ENCODE data around the gene R3HCC1L.
A peak's percentile ranks its signal among the peaks of the same experiment; 100 is the strongest.

Gene R3HCC1L

DNA sequence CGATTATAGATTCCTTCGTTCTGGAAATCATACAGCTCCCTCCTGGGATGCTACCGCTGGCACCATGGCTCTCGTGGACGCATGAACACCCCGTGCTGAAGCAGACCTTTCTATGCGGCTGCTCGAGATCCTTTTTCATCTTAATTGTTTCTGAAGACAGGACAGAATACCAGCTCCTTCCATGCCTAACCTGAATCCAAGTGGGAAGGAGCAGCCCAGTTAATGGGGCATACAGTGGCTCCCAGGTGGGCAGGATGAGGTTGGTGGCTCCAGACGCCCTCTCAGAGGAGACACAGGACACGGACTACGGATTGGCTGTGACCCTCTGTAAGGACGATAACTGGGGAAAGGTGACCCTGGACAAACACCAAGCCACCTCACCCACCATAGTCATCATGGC is 152.0 kb downstream of the R3HCC1L start:
- TF ChIP-seq, protein P1, sequence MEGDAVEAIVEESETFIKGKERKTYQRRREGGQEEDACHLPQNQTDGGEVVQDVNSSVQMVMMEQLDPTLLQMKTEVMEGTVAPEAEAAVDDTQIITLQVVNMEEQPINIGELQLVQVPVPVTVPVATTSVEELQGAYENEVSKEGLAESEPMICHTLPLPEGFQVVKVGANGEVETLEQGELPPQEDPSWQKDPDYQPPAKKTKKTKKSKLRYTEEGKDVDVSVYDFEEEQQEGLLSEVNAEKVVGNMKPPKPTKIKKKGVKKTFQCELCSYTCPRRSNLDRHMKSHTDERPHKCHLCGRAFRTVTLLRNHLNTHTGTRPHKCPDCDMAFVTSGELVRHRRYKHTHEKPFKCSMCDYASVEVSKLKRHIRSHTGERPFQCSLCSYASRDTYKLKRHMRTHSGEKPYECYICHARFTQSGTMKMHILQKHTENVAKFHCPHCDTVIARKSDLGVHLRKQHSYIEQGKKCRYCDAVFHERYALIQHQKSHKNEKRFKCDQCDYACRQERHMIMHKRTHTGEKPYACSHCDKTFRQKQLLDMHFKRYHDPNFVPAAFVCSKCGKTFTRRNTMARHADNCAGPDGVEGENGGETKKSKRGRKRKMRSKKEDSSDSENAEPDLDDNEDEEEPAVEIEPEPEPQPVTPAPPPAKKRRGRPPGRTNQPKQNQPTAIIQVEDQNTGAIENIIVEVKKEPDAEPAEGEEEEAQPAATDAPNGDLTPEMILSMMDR (conservative IDR thresholded peaks at IDR 0.05; ENCODE audit: control insufficient read depth, insufficient read depth, low read depth, low read length), result no peak
- DNase-seq (ENCODE audit: low read depth), result no peak
- H3K4me3 ChIP-seq (ENCODE audit: control insufficient read depth, low read depth, low read length), result no peak overlapping the region

DNA sequence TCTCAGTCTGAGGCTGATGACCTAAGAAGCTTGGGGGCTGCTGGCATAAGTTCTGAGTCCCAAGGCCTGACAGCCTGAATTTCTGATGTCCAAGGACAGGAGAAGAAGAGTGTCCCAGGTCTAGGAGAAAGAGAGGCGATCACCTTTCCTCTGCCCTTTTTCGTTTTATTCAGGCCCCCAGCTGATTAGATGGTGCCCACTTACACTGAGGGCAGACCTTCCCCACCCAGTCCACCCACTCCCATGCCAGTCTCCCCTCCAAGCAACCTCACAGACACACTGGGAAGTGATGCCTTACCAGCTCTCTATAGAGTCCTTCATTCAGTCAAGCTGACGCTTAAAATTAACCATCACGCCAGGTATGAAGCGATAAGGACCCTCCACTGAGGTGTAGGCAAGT is 152.9 kb downstream of the R3HCC1L start:
- TF ChIP-seq, protein P1 (conservative IDR thresholded peaks at IDR 0.05; ENCODE audit: control insufficient read depth, insufficient read depth, low read depth, low read length), result no peak
- no peak overlapping the region for H3K4me3 ChIP-seq (ENCODE audit: control insufficient read depth, low read depth, low read length)
- DNase-seq (ENCODE audit: low read depth), result no peak

- no peak overlapping the region for H3K4me3 ChIP-seq (ENCODE audit: control insufficient read depth, low read depth, low read length)
- TF ChIP-seq, protein P1 (conservative IDR thresholded peaks at IDR 0.05; ENCODE audit: control insufficient read depth, insufficient read depth, low read depth, low read length), result no peak
- DNase-seq (ENCODE audit: low read depth), result no peak
These were observed 155.3 kb downstream of the R3HCC1L start for GRCh38 chr10:98289802-98290209.

GRCh38 chr10:98292971-98293370 is 158.5 kb downstream of the R3HCC1L start:
- TF ChIP-seq, protein P1 (conservative IDR thresholded peaks at IDR 0.05; ENCODE audit: control insufficient read depth, insufficient read depth, low read depth, low read length), result no peak
- no peak overlapping the region for H3K4me3 ChIP-seq (ENCODE audit: control insufficient read depth, low read depth, low read length)
- DNase-seq (ENCODE audit: low read depth), result no peak

DNA sequence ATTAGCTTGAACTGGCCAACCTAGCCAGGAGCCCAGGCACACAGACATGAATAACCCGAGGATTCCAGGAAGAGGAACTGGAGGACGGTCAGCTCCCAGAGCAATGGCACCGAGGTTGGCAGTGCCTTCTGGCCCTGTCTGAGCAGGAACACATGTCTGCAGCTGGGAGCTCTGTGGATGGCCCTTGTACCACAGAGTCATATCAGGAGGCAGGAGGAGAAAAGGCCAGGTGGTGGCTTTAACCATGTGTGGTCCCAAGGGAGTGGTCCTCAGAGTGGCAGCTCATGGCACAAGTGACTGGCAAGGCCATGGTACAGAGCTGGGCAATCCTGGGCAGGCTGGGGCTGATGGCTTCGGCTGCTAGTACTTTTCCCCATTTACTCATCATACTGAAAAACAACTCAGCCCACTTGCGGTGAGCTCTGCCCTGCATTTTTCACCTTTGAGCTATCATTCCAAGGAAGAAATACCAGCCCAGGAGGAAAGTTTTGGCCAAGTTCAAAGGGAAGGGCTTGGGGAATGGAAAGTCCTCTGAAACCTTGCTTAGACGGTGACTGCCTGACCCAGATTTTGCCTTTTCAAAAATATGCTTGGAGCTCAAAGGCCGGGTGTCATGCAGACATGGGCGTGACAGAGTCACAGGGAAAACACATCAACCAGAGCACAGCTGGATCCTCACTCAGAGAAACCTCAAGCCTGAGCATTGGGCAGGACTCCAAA is 159.3 kb downstream of the R3HCC1L start:
- DNase-seq (ENCODE audit: low read depth), result peak; percentile 12
- no peak overlapping the region for H3K4me3 ChIP-seq (ENCODE audit: control insufficient read depth, low read depth, low read length)
- TF ChIP-seq, protein P1 (conservative IDR thresholded peaks at IDR 0.05; ENCODE audit: control insufficient read depth, insufficient read depth, low read depth, low read length), result no peak

DNA sequence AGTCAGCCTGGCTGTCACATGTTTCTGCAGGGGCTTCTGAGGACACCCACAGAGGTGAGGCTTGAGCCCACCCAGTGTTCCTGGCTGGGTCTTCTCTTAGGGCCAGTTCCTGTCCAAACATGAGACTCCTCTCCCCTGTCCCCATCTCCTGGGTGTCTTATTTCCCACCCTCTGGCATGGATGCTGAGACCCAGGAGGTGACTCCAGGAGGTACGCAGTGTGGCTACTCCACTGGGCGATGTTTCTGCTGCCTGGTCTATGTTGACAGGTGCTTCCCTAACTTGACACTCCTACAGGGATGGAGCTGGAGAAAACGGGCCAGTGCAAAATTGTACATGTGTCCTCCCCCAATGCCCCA is 159.8 kb downstream of the R3HCC1L start:
- no peak overlapping the region for H3K4me3 ChIP-seq (ENCODE audit: control insufficient read depth, low read depth, low read length)
- no peak for DNase-seq (ENCODE audit: low read depth)
- TF ChIP-seq, protein P1 (conservative IDR thresholded peaks at IDR 0.05; ENCODE audit: control insufficient read depth, insufficient read depth, low read depth, low read length), result no peak

Measured in fibroblast of mammary gland (primary cell).